ENCODE measurements around the gene PTPRG.

DNA sequence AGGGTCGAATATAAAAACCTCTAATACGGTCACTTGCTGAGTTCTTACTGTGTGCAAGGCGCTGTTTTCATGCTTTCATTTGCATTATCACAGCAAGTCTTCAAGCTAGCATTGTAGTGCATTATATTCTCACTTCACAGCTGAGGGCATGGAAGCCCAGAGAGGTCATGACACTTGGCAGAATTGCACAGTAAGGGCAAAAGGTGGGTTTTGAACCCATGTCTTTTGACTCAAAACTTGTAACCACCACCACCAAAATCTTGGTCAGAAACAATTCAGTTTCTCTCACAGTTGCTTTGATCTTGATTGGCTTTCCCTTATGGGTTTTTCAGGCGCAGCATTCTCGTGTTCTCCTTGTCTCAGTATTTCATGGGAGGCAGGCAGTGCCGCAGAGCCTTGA, 371.1 kb downstream of the PTPRG start:
- TF ChIP-seq, protein P1, sequence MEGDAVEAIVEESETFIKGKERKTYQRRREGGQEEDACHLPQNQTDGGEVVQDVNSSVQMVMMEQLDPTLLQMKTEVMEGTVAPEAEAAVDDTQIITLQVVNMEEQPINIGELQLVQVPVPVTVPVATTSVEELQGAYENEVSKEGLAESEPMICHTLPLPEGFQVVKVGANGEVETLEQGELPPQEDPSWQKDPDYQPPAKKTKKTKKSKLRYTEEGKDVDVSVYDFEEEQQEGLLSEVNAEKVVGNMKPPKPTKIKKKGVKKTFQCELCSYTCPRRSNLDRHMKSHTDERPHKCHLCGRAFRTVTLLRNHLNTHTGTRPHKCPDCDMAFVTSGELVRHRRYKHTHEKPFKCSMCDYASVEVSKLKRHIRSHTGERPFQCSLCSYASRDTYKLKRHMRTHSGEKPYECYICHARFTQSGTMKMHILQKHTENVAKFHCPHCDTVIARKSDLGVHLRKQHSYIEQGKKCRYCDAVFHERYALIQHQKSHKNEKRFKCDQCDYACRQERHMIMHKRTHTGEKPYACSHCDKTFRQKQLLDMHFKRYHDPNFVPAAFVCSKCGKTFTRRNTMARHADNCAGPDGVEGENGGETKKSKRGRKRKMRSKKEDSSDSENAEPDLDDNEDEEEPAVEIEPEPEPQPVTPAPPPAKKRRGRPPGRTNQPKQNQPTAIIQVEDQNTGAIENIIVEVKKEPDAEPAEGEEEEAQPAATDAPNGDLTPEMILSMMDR (IDR thresholded peaks at IDR 0.05) = no peak
- no peak for TF ChIP-seq POLR2A (IDR thresholded peaks at IDR 0.05)

All from adrenal gland (tissue), 5 donors.